Measurements from ENCODE around the gene PNLIPRP1. TPM values are rescaled to one million over a fixed set of nuclear protein-coding genes. Genes with fewer than 3 reads are reported as not detected.

Gene PNLIPRP1
- total and polyA plus RNA-seq, 7 experiments from 2014 or later = not detected

GRCh38 chr10:116636385-116636784 is 45.6 kb downstream of the PNLIPRP1 start:
- ATAC-seq = no peak
- Mint-ChIP-seq H3K4me1 (peaks cover 0 to 4% (median 0%) of the 10 kb centered on the region in 7 donors), H3K9me3 (peaks cover 0 to 14% (median 3%) of the 10 kb centered on the region in 11 donors), H3K36me3 (no peaks in the 10 kb centered on the region), H3K4me3 (no peak overlapping the region), H3K27me3 (peaks cover 0 to 32% (median 11%) of the 10 kb centered on the region in 5 donors), H3K27ac (no peak overlapping the region)
- Histone ChIP-seq H3K4me1 (ENCODE audit: control insufficient read depth in 2 of 2, insufficient read depth in 2 of 2, low read length in 2 of 2) (no peaks in the 10 kb centered on the region), H3K27me3 (ENCODE audit: control insufficient read depth in 2 of 2, insufficient read depth in 2 of 2, low read length in 2 of 2) (no peaks in the 10 kb centered on the region), H3K36me3 (ENCODE audit: control insufficient read depth in 2 of 3, insufficient read depth in 3 of 3, low read length in 3 of 3) (no peaks in the 10 kb centered on the region), H3K9me3 (ENCODE audit: control insufficient read depth in 2 of 3, low read length in 3 of 3) (no peaks in the 10 kb centered on the region), H3K4me3 (ENCODE audit: low read length) (no peak overlapping the region), H3K27ac (ENCODE audit: low read depth, low read length) (no peak overlapping the region)
- DNase-seq = no peak
- CTCF ChIA-PET = no interaction called here
- intact Hi-C loops (cut with micrococcal nuclease) = no loop called here
- POLR2A ChIA-PET = no interaction called here

GRCh38 chr10:116636976-116637375 is 46.2 kb downstream of the PNLIPRP1 start:
- H3K9me3 Mint-ChIP-seq = peaks cover 0 to 14% (median 3%) of the 10 kb centered on the region in 11 donors
- Histone ChIP-seq H3K27me3 (ENCODE audit: control insufficient read depth in 2 of 2, insufficient read depth in 2 of 2, low read length in 2 of 2) (no peaks in the 10 kb centered on the region), H3K9me3 (ENCODE audit: control insufficient read depth in 2 of 3, low read length in 3 of 3) (no peaks in the 10 kb centered on the region), H3K36me3 (ENCODE audit: control insufficient read depth in 2 of 3, insufficient read depth in 3 of 3, low read length in 3 of 3) (no peaks in the 10 kb centered on the region), H3K27ac (ENCODE audit: low read depth, low read length) (no peak overlapping the region), H3K4me3 (ENCODE audit: low read length) (no peak overlapping the region), H3K4me1 (ENCODE audit: control insufficient read depth in 2 of 2, insufficient read depth in 2 of 2, low read length in 2 of 2) (no peaks in the 10 kb centered on the region)
- H3K4me1 Mint-ChIP-seq = peaks cover 0 to 4% (median 0%) of the 10 kb centered on the region in 7 donors
- H3K4me3 Mint-ChIP-seq = no peak overlapping the region
- ChIA-PET POLR2A (no interaction called here), CTCF (no interaction called here)
- intact Hi-C loops (cut with micrococcal nuclease) = no loop called here
- H3K36me3 Mint-ChIP-seq = no peaks in the 10 kb centered on the region
- no peak for ATAC-seq
- peaks cover 0 to 32% (median 11%) of the 10 kb centered on the region in 5 donors for H3K27me3 Mint-ChIP-seq
- no peak for DNase-seq
- H3K27ac Mint-ChIP-seq = no peak overlapping the region

- ATAC-seq (no peak), DNase-seq (no peak)
- H3K4me3 Mint-ChIP-seq = no peak overlapping the region
- H3K36me3 ChIP-seq (ENCODE audit: control insufficient read depth in 2 of 3, insufficient read depth in 3 of 3, low read length in 3 of 3) = no peaks in the 10 kb centered on the region
- peaks cover 0 to 14% (median 3%) of the 10 kb centered on the region in 11 donors for H3K9me3 Mint-ChIP-seq
- no peaks in the 10 kb centered on the region for H3K27me3 ChIP-seq (ENCODE audit: control insufficient read depth in 2 of 2, insufficient read depth in 2 of 2, low read length in 2 of 2)
- CTCF ChIA-PET = no interaction called here
- H3K9me3 ChIP-seq (ENCODE audit: control insufficient read depth in 2 of 3, low read length in 3 of 3) = no peaks in the 10 kb centered on the region
- no peak overlapping the region for H3K4me3 ChIP-seq (ENCODE audit: low read length)
- H3K36me3 Mint-ChIP-seq = no peaks in the 10 kb centered on the region
- H3K27ac ChIP-seq (ENCODE audit: low read depth, low read length) = no peak overlapping the region
- POLR2A ChIA-PET = no interaction called here
- no peaks in the 10 kb centered on the region for H3K4me1 ChIP-seq (ENCODE audit: control insufficient read depth in 2 of 2, insufficient read depth in 2 of 2, low read length in 2 of 2)
- no peak overlapping the region for H3K27ac Mint-ChIP-seq
- intact Hi-C loops (cut with micrococcal nuclease) = no loop called here
- H3K27me3 Mint-ChIP-seq = peaks cover 0 to 38% (median 19%) of the 10 kb centered on the region in 5 donors
- peaks cover 0 to 4% (median 0%) of the 10 kb centered on the region in 7 donors for H3K4me1 Mint-ChIP-seq
Observed at GRCh38 chr10:116637830-116638229, 47.1 kb downstream of the PNLIPRP1 start.

DNA sequence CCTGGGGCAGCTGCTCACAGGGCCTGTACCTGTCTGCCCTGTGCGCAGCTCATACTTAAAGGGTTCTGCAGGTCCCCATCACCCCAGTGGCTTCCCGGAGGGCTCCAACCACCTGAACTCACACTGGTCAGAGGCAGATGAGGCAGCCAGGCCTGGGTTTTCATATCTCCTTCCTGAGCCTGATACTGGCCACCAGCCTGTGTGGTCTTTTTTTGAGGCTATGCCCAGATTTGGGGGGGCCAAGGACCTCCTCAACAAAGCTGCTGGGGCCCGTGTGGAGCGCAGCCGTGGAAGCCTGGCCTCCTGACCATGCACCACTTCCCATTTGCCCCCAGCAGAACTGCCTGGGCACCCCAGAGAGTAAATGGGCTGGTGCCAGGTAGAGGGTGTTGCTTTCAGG is 55.7 kb downstream of the PNLIPRP1 start:
- POLR2A ChIA-PET = no interaction called here
- no peaks in the 10 kb centered on the region for H3K4me1 ChIP-seq (ENCODE audit: control insufficient read depth in 2 of 2, insufficient read depth in 2 of 2, low read length in 2 of 2)
- ATAC-seq (no peak), DNase-seq (no peak)
- no peak overlapping the region for H3K4me3 ChIP-seq (ENCODE audit: low read length)
- Mint-ChIP-seq H3K27ac (no peak overlapping the region), H3K27me3 (peaks cover 0 to 25% (median 14%) of the 10 kb centered on the region in 5 donors), H3K4me3 (no peak overlapping the region), H3K4me1 (no peaks in the 10 kb centered on the region), H3K9me3 (peaks cover 0 to 33% (median 5%) of the 10 kb centered on the region in 11 donors), H3K36me3 (no peaks in the 10 kb centered on the region)
- H3K27me3 ChIP-seq (ENCODE audit: control insufficient read depth in 2 of 2, insufficient read depth in 2 of 2, low read length in 2 of 2) = no peaks in the 10 kb centered on the region
- no peaks in the 10 kb centered on the region for H3K9me3 ChIP-seq (ENCODE audit: control insufficient read depth in 2 of 3, low read length in 3 of 3)
- CTCF ChIA-PET = no interaction called here
- intact Hi-C loops (cut with micrococcal nuclease) = no loop called here
- no peak overlapping the region for H3K27ac ChIP-seq (ENCODE audit: low read depth, low read length)
- no peaks in the 10 kb centered on the region for H3K36me3 ChIP-seq (ENCODE audit: control insufficient read depth in 2 of 3, insufficient read depth in 3 of 3, low read length in 3 of 3)

DNA sequence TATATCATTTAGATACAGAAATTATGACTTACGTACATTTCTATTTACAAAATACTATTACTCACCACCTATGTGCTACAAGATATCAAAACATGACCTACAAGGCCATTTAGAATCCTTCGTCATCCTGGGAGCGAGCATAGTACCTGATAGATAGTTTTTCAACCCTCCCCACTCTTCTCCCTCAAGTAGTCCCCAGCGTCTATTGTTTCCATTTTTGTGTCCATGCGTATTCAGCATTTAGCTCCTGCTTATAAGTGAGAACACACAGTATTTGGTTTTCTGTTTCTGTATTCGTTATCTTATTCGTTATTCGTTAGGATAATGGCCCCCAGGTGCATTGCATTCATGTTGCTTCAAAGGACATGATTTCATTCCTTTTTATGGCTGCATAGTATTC is 58.1 kb downstream of the PNLIPRP1 start:
- no peaks in the 10 kb centered on the region for H3K4me1 Mint-ChIP-seq
- peaks cover 2 to 28% (median 17%) of the 10 kb centered on the region in 5 donors for H3K27me3 Mint-ChIP-seq
- H3K4me1 ChIP-seq (ENCODE audit: control insufficient read depth in 2 of 2, insufficient read depth in 2 of 2, low read length in 2 of 2) = no peaks in the 10 kb centered on the region
- ChIA-PET CTCF (no interaction called here), POLR2A (no interaction called here)
- H3K9me3 ChIP-seq (ENCODE audit: control insufficient read depth in 2 of 3, low read length in 3 of 3) = no peaks in the 10 kb centered on the region
- H3K36me3 Mint-ChIP-seq = no peaks in the 10 kb centered on the region
- H3K9me3 Mint-ChIP-seq = peaks cover 0 to 44% (median 5%) of the 10 kb centered on the region in 11 donors
- peaks cover 0 to 3% of the 10 kb centered on the region in 2 donors for H3K27me3 ChIP-seq (ENCODE audit: control insufficient read depth in 2 of 2, insufficient read depth in 2 of 2, low read length in 2 of 2)
- DNase-seq (no peak), ATAC-seq (no peak)
- H3K27ac Mint-ChIP-seq = no peak overlapping the region
- intact Hi-C loops (cut with micrococcal nuclease) = no loop called here
- no peak overlapping the region for H3K27ac ChIP-seq (ENCODE audit: low read depth, low read length)
- no peak overlapping the region for H3K4me3 ChIP-seq (ENCODE audit: low read length)
- H3K36me3 ChIP-seq (ENCODE audit: control insufficient read depth in 2 of 3, insufficient read depth in 3 of 3, low read length in 3 of 3) = no peaks in the 10 kb centered on the region
- no peak overlapping the region for H3K4me3 Mint-ChIP-seq

DNA sequence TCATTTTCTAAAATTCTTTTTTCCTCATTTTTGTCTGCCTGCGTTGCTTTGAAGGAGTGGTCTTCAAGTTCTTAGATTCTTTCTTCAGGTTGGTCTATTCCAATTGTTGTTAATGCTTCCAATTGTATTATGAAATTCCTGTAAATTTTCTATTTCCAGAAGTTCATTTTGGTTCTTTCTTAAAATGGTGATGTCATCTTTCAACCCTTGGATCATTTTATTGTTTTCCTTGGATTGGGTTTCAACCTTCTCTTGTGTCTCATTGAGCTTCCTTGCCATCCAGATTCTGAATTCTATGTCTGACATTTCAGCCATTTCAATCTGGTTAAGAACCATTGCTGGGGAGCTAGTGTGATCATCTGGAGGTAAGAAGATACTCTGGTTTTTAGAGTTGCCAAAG is 63.1 kb downstream of the PNLIPRP1 start:
- Histone ChIP-seq H3K4me1 (ENCODE audit: control insufficient read depth in 2 of 2, insufficient read depth in 2 of 2, low read length in 2 of 2) (no peaks in the 10 kb centered on the region), H3K4me3 (ENCODE audit: low read length) (no peak overlapping the region), H3K36me3 (ENCODE audit: control insufficient read depth in 2 of 3, insufficient read depth in 3 of 3, low read length in 3 of 3) (no peaks in the 10 kb centered on the region), H3K27ac (ENCODE audit: low read depth, low read length) (no peak overlapping the region), H3K27me3 (ENCODE audit: control insufficient read depth in 2 of 2, insufficient read depth in 2 of 2, low read length in 2 of 2) (peaks cover 0 to 3% of the 10 kb centered on the region in 2 donors), H3K9me3 (ENCODE audit: control insufficient read depth in 2 of 3, low read length in 3 of 3) (no peaks in the 10 kb centered on the region)
- Mint-ChIP-seq H3K27me3 (peaks cover 2 to 48% (median 12%) of the 10 kb centered on the region in 5 donors), H3K4me3 (no peak overlapping the region), H3K27ac (no peak overlapping the region), H3K4me1 (no peaks in the 10 kb centered on the region), H3K9me3 (peaks cover 0 to 48% (median 5%) of the 10 kb centered on the region in 11 donors), H3K36me3 (no peaks in the 10 kb centered on the region)
- ATAC-seq (no peak), DNase-seq (no peak)
- intact Hi-C loops (cut with micrococcal nuclease) = no loop called here
- ChIA-PET POLR2A (no interaction called here), CTCF (no interaction called here)

GRCh38 chr10:116654816-116655215 is 64.1 kb downstream of the PNLIPRP1 start:
- CTCF ChIA-PET = interaction anchor here (1.1 kb wide), 1 partner anchor 134 kb away, joined by 6 read pairs; no protein-coding TSS in a partner anchor
- Histone ChIP-seq H3K4me1 (ENCODE audit: control insufficient read depth in 2 of 2, insufficient read depth in 2 of 2, low read length in 2 of 2) (no peaks in the 10 kb centered on the region), H3K4me3 (ENCODE audit: low read length) (no peak overlapping the region), H3K36me3 (ENCODE audit: control insufficient read depth in 2 of 3, insufficient read depth in 3 of 3, low read length in 3 of 3) (no peaks in the 10 kb centered on the region), H3K27me3 (ENCODE audit: control insufficient read depth in 2 of 2, insufficient read depth in 2 of 2, low read length in 2 of 2) (peaks cover 0 to 3% of the 10 kb centered on the region in 2 donors), H3K9me3 (ENCODE audit: control insufficient read depth in 2 of 3, low read length in 3 of 3) (no peaks in the 10 kb centered on the region), H3K27ac (ENCODE audit: low read depth, low read length) (no peak overlapping the region)
- no peak overlapping the region for H3K27ac Mint-ChIP-seq
- H3K4me1 Mint-ChIP-seq = no peaks in the 10 kb centered on the region
- POLR2A ChIA-PET = no interaction called here
- intact Hi-C loops (cut with micrococcal nuclease) = no loop called here
- H3K4me3 Mint-ChIP-seq = no peak overlapping the region
- ATAC-seq = no peak
- no peak for DNase-seq
- no peaks in the 10 kb centered on the region for H3K36me3 Mint-ChIP-seq
- peaks cover 2 to 56% (median 14%) of the 10 kb centered on the region in 5 donors for H3K27me3 Mint-ChIP-seq
- H3K9me3 Mint-ChIP-seq = peaks cover 0 to 38% (median 3%) of the 10 kb centered on the region in 11 donors

Data from naive thymus-derived CD4-positive, alpha-beta T cell (primary cell).